ENCODE measurements around the gene PTP4A1.
"Not testable (repeated sequence)": the region's sequence is repeated elsewhere in the genome, so short reads cannot be mapped to it uniquely, and the experiment has no call there.

Gene PTP4A1

GRCh38 chr6:63584125-63584514 lies 11.8 kb downstream of the PTP4A1 start:
- no peak for DNase-seq (ENCODE audit: extremely low spot score)
- POLR2A ChIA-PET: interaction anchor here (0.7 to 2.2 kb wide), 2 partner anchors 10 to 235 kb away, joined by 3 to 10 read pairs; no protein-coding TSS in a partner anchor
- no peak for TF ChIP-seq CTCF (IDR thresholded peaks at IDR 0.05; ENCODE audit: control extremely low read depth, extremely low read depth, low read depth, missing control alignments)
- CTCF ChIA-PET: interaction anchor here (0.9 to 6.8 kb wide), 5 partner anchors 10 to 232 kb away, joined by 3 to 34 read pairs (median 3); no protein-coding TSS in a partner anchor

GRCh38 chr6:63584566-63584965 lies 12.3 kb downstream of the PTP4A1 start:
- no peak for TF ChIP-seq CTCF (IDR thresholded peaks at IDR 0.05; ENCODE audit: control extremely low read depth, extremely low read depth, low read depth, missing control alignments)
- ChIA-PET CTCF (interaction anchor here (0.9 to 6.8 kb wide), 4 partner anchors 10 to 232 kb away, joined by 3 to 34 read pairs (median 12); no protein-coding TSS in a partner anchor), POLR2A (interaction anchor here (2.2 kb wide), 1 partner anchor 11 kb away, joined by 10 read pairs; no protein-coding TSS in a partner anchor)
- DNase-seq (ENCODE audit: extremely low spot score): no peak

- not testable (repeated sequence) for DNase-seq (ENCODE audit: extremely low spot score)
- CTCF ChIA-PET: interaction anchor here (1.3 to 6.8 kb wide), 2 partner anchors 12 kb away, joined by 4 to 34 read pairs; no protein-coding TSS in a partner anchor
Observed at GRCh38 chr6:63585652-63586051, 13.4 kb downstream of the PTP4A1 start.

GRCh38 chr6:63589952-63590411 lies 17.7 kb downstream of the PTP4A1 start:
- no peak for TF ChIP-seq CTCF (IDR thresholded peaks at IDR 0.05; ENCODE audit: control extremely low read depth, extremely low read depth, low read depth, missing control alignments)
- no peak for DNase-seq (ENCODE audit: extremely low spot score)
- POLR2A ChIA-PET: no interaction called here
- CTCF ChIA-PET: no interaction called here

More at GRCh38 chr6:63585652-63586051, 13.4 kb downstream of the PTP4A1 start:
- POLR2A ChIA-PET: interaction anchor here (1.1 kb wide), 1 partner anchor 13 kb away, joined by 3 read pairs; no protein-coding TSS in a partner anchor

- no peak for DNase-seq (ENCODE audit: extremely low spot score)
- ChIA-PET POLR2A (no interaction called here), CTCF (interaction anchor here (0.6 to 1.4 kb wide), 4 partner anchors 11 to 172 kb away, joined by 3 to 7 read pairs (median 4); no protein-coding TSS in a partner anchor)
- TF ChIP-seq CTCF (IDR thresholded peaks at IDR 0.05; ENCODE audit: control extremely low read depth, extremely low read depth, low read depth, missing control alignments): no peak
Observed at GRCh38 chr6:63592886-63593285, 20.6 kb downstream of the PTP4A1 start.

GRCh38 chr6:63597141-63598048 lies 25.1 kb downstream of the PTP4A1 start:
- POLR2A ChIA-PET: interaction anchor here (0.7 to 1.5 kb wide), 2 partner anchors 20 to 21 kb away, joined by 3 read pairs; no protein-coding TSS in a partner anchor
- TF ChIP-seq CTCF (IDR thresholded peaks at IDR 0.05; ENCODE audit: control extremely low read depth, extremely low read depth, low read depth, missing control alignments): no peak
- CTCF ChIA-PET: interaction anchor here (0.8 to 6.1 kb wide), 31 partner anchors 11 to 271 kb away, joined by 3 to 120 read pairs (median 6); partner anchors contain the start of gene PHF3
- DNase-seq (ENCODE audit: extremely low spot score): no peak

All from GM10248 (cell line).